NB4 (cell line): ENCODE results near the gene NRAP.

Experiments
- POLR2A ChIP-seq: IDR thresholded peaks from 2 replicates; pipeline ENCODE4 v1.6.1; 2011; ENCODE audit warnings: mild to moderate bottlenecking; ENCODE audit not compliant: insufficient read length; ENCODE audit errors: extremely low read depth
- TF ChIP-seq, protein P1 (sequence below): IDR thresholded peaks from one replicate; pipeline ENCODE4 v1.5.1; 2012; ENCODE audit warnings: low read depth, low read length

DNA sequence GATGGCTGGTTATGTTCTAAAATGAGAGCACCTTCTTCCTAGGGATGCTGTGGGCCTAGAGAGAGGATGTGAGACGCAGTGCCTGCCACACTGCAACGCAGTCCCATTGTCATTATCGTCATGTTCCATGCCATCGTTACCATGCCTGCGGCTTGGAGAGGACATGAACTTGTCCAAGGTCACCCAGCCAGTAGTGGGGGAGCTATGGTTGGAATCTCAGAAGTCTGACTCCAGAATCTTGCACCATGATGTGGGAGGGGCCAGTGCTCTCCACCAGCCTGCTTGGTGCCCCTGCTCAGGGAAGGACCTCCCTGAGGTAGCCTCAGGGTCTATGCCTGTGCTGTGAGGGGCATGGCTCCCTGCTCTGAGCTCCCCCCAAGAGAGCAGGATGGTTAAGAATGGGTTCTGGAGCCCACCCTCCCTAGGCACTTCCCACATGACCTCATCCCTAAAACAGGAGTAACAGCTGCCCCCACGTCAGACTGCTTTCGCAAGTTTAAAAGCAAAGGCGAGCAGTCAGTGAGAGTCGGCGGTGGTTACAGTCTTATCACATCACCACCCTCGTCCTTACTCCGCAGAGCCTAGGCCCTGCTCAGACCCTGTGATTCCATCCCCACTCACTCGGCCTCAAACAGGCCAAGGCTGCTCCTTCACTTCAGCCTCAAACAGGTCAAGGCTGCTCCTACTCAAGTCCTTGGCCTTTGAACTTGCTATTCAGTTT is 60.6 kb downstream of the NRAP start:
- no peak for TF ChIP-seq POLR2A
- TF ChIP-seq, protein P1, sequence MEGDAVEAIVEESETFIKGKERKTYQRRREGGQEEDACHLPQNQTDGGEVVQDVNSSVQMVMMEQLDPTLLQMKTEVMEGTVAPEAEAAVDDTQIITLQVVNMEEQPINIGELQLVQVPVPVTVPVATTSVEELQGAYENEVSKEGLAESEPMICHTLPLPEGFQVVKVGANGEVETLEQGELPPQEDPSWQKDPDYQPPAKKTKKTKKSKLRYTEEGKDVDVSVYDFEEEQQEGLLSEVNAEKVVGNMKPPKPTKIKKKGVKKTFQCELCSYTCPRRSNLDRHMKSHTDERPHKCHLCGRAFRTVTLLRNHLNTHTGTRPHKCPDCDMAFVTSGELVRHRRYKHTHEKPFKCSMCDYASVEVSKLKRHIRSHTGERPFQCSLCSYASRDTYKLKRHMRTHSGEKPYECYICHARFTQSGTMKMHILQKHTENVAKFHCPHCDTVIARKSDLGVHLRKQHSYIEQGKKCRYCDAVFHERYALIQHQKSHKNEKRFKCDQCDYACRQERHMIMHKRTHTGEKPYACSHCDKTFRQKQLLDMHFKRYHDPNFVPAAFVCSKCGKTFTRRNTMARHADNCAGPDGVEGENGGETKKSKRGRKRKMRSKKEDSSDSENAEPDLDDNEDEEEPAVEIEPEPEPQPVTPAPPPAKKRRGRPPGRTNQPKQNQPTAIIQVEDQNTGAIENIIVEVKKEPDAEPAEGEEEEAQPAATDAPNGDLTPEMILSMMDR: no peak
